ENCODE data around the gene C12orf75. TPM values are rescaled to one million over a fixed set of nuclear protein-coding genes. Genes with fewer than 3 reads are reported as not detected.

C12orf75 gene
- total RNA-seq, 1 donor from 2014 or later: 43.1 TPM

GRCh38 chr12:105363890-105364289 lies 33.4 kb downstream of the C12orf75 start:
- no peak for DNase-seq (ENCODE audit: extremely low spot score, unreplicated experiment)
- Mint-ChIP-seq H3K27me3 (no peaks in the 10 kb centered on the region), H3K36me3 (peaks cover 3% of the 10 kb centered on the region), H3K4me3 (no peak overlapping the region), H3K27ac (no peak overlapping the region), H3K9me3 (no peaks in the 10 kb centered on the region), H3K4me1 (ENCODE audit: unreplicated experiment) (no peaks in the 10 kb centered on the region)
- no peak for TF ChIP-seq CTCF (conservative IDR thresholded peaks at IDR 0.05)

GRCh38 chr12:105365231-105365630 lies 34.7 kb downstream of the C12orf75 start:
- Mint-ChIP-seq H3K27me3 (no peaks in the 10 kb centered on the region), H3K36me3 (peaks cover 3% of the 10 kb centered on the region), H3K9me3 (no peaks in the 10 kb centered on the region), H3K27ac (no peak overlapping the region), H3K4me1 (ENCODE audit: unreplicated experiment) (no peaks in the 10 kb centered on the region), H3K4me3 (no peak overlapping the region)
- TF ChIP-seq CTCF (conservative IDR thresholded peaks at IDR 0.05): no peak
- DNase-seq (ENCODE audit: extremely low spot score, unreplicated experiment): no peak

- Mint-ChIP-seq H3K27ac (no peak overlapping the region), H3K27me3 (no peaks in the 10 kb centered on the region), H3K9me3 (no peaks in the 10 kb centered on the region), H3K36me3 (no peaks in the 10 kb centered on the region), H3K4me3 (no peak overlapping the region), H3K4me1 (ENCODE audit: unreplicated experiment) (no peaks in the 10 kb centered on the region)
- DNase-seq (ENCODE audit: extremely low spot score, unreplicated experiment): no peak
- no peak for TF ChIP-seq CTCF (conservative IDR thresholded peaks at IDR 0.05)
Measured at GRCh38 chr12:105368047-105368646, 37.7 kb downstream of the C12orf75 start.

GRCh38 chr12:105369014-105369413 lies 38.5 kb downstream of the C12orf75 start:
- Mint-ChIP-seq H3K4me1 (ENCODE audit: unreplicated experiment) (no peaks in the 10 kb centered on the region), H3K9me3 (no peaks in the 10 kb centered on the region), H3K36me3 (no peaks in the 10 kb centered on the region), H3K4me3 (no peak overlapping the region), H3K27ac (no peak overlapping the region), H3K27me3 (no peaks in the 10 kb centered on the region)
- DNase-seq (ENCODE audit: extremely low spot score, unreplicated experiment): no peak
- TF ChIP-seq CTCF (conservative IDR thresholded peaks at IDR 0.05): no peak

GRCh38 chr12:105374303-105374702 lies 43.8 kb downstream of the C12orf75 start:
- Mint-ChIP-seq H3K27ac (no peak overlapping the region), H3K36me3 (no peaks in the 10 kb centered on the region), H3K27me3 (no peaks in the 10 kb centered on the region), H3K4me1 (ENCODE audit: unreplicated experiment) (no peaks in the 10 kb centered on the region), H3K4me3 (no peak overlapping the region), H3K9me3 (no peaks in the 10 kb centered on the region)
- no peak for TF ChIP-seq CTCF (conservative IDR thresholded peaks at IDR 0.05)
- no peak for DNase-seq (ENCODE audit: extremely low spot score, unreplicated experiment)

- Mint-ChIP-seq H3K9me3 (no peaks in the 10 kb centered on the region), H3K27me3 (no peaks in the 10 kb centered on the region), H3K4me3 (no peak overlapping the region), H3K27ac (no peak overlapping the region), H3K4me1 (ENCODE audit: unreplicated experiment) (no peaks in the 10 kb centered on the region), H3K36me3 (no peaks in the 10 kb centered on the region)
- DNase-seq (ENCODE audit: extremely low spot score, unreplicated experiment): no peak
- TF ChIP-seq CTCF (conservative IDR thresholded peaks at IDR 0.05): no peak
Measured at GRCh38 chr12:105377077-105377476, 46.6 kb downstream of the C12orf75 start.
